NCI-H774 (cell line): ENCODE data around the gene TAF8.
A peak's percentile ranks its signal among the peaks of the same experiment; 100 is the strongest.
"Not testable (repeated sequence)": the region's sequence is repeated elsewhere in the genome, so short reads cannot be mapped to it uniquely, and the experiment has no call there.

Source experiments
- DNase-seq: peaks from one replicate; lab custom pipeline; 2025; lab: John Stamatoyannopoulos, UW

TAF8 gene

DNA sequence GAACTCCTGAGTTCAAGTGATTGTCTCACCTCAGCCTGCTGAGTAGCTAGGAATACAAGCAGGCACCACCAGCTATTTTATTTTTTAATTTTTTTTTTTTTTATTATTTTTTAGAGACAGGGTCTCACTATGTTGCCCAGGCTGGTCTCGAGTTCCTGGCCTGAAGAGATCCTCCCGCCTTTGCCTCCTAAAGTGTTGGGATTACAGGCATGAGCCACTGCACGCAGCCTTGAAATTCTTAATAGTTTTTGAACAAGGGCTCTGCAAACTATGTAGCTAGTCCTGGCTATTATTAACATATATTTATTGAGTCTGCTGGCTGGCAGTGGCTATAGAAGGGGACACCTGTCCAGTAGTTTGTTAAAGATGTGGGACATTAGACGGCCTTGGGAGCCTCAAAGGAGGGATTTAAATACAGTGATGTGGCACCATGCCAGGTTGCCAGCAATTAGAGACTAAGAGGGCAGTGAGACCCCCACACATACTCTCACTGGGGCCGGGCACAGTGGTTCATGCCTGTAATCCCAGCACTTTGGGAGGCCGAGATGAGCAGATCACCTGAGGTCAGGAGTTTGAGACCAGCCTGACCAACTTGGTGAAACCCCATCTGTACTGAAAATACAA is 21.1 kb upstream of the TAF8 start:
- DNase-seq = no peak

DNA sequence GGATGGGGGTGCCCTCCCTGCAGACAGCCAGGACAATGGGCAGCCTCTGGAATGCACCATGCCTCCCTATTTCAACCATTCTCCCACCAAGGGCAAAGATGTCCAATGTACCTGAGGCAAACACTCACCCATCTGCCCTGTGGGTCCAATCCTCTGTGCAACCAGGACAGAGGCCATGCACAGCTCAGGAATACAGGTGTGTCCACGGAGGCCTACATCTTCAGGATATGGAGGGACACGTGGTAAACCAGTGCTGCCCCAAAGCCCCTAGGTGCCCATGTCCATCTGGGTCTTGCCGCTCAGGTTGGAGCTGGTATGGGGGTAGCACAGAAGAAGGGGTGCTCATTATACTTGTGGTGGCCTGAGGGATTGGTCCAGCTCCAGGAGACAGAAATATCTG is 20.4 kb upstream of the TAF8 start:
- no peak for DNase-seq

DNA sequence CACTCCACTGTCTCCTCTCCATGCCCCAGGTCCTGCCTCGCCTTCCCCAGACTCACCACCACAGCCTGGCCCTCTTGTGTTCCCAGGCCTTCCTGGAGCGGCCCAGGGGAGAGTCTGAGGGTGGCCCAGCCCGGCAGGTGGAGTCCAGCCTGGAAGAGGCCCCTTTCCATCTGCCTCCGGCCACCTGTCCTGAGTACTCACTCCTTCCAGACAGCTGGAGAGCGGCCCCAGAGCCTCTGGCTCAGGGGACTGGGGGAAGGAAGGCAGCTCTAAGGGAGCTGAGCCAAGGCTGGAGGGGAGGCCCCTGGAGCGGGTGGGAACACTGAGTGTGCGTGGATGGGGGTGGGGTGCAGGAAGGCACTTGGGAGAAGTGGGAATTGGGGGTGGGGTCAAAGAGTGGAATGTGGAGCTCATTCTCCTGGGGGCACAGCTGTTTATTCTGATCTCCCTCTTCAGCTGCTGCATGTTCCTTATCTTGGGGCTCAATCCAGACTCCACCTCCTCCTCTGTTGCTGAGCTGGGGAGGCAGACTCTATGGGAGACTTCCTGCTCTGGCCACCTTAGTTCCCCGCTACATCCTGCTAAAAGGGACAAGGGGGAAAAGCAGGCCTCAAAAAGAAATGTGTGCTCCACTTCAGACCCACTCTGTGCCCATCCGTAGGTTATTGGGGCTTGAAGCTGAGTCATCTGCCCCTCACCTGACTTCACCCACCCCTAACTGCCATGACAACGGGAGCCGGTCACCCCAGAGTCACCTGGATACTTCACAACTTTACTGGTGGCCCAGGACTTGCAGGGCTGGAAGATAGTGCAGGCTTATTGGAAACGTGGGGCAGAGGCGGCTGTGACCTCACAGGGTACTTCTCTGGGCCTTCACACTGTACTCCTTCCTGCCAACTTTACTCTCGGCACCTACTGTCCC is 19.5 kb upstream of the TAF8 start:
- DNase-seq = no peak

DNA sequence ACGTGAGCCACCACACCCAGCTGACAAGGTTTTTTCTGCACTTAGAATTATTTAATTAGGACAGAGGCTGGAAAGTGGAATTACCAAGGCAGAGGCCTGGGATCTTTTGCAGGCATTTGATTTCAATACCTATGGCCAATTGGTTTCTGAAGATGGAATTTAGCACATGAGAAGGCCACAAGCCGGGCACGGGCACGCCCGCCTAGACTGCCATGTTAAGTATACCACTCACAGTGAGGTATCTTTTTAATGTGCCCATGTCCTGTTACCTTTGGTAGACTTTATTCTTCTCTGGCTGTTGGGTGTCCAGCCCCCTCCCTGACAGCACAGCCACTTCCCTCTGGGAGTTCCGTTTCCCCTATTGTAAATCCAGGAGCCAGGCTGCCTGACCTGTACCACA is 18.0 kb upstream of the TAF8 start:
- no peak for DNase-seq

DNA sequence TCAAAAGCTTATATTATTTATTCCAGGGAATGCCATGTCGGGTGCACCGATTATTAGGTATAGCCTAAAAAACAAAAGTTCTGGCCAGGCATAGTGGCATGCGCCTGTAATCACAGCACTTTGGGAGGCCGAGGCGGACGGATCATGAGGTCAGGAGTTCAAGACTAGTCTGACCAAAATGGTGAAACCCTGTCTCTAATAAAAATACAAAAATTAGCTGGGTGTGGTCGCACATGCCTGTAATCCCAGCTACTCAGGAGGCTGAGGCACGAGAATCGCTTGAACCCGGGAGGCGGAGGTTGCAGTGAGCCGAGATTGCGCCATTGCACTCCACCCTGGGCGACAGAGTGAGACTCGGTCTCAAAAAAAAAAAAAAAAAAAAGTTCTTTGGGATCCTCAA is 12.7 kb upstream of the TAF8 start:
- DNase-seq = not testable (repeated sequence)

DNA sequence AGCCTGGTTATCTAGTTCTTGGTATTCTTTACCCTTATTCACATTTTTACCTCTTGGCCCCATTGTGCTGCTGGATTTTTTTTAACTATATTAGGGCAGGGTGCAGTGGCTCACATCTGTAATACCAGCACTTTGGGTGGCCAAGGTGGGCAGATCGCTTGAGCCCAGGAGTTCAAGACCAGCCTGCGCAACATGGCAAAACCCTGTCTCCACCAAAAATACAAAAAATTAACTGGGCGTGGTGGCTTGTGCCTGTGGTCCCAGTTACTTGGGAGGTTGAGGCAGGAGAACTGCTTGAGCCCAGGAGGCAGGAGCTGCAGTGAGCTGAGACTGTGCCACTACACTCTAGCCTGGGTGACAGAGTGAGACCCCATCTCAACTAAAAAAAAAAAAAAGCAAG is 12.2 kb upstream of the TAF8 start:
- DNase-seq = no peak

DNA sequence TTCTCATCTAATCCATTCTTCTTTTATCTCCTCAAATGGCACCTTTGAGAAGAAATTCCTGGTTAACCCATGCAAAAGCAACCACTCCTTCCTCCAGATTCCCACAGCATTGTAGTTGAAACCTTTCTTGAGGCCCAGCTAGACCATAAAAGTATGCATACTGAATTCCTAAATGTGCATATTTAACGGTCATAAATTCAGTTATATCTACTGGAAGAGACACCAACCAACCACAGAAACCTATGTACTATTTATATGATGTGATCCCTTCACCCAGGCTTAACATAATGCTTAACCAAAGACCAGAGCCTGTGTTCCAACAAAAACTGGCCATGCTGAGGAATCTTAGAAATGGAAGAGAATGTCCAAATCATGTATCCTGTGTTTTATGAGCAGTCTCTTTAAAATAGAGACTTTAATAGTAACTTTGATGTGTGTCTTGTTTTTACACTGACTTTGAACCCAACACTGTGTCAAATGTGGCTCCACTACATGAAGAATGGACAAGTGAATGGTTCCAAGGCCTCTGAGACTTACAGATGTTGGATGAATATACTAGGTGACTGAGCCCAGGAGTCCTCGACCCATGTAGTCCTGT is 11.4 kb upstream of the TAF8 start:
- DNase-seq = no peak

DNA sequence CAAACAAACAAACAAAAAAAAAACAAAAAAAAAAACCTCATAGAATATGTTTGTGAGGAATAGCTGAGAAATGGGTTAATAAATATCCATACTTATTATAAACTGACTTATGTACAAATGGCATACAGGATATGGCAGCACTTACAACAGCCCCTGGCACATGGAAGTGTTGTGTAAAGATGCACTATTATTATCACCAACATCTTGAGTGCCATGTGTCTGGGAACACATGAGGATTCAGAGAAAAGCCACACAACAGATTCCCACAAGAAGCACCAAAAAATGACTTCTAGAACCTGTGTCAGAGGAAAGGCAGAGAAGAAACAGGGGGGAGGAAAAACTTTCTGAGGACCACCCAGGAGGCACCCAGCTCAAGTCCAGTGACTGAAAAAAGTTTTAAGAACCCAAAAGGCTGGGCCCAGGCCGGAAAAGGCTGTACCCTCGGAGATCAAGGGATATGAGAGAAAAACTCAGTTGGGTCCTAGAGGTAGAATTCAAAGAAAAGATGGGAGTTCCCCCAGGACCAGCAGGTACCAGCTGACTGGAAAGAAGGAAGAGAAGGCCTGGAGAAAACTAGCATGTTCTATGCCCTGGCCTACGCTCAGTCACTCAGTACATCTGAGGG is 9.4 kb upstream of the TAF8 start:
- DNase-seq = no peak

DNA sequence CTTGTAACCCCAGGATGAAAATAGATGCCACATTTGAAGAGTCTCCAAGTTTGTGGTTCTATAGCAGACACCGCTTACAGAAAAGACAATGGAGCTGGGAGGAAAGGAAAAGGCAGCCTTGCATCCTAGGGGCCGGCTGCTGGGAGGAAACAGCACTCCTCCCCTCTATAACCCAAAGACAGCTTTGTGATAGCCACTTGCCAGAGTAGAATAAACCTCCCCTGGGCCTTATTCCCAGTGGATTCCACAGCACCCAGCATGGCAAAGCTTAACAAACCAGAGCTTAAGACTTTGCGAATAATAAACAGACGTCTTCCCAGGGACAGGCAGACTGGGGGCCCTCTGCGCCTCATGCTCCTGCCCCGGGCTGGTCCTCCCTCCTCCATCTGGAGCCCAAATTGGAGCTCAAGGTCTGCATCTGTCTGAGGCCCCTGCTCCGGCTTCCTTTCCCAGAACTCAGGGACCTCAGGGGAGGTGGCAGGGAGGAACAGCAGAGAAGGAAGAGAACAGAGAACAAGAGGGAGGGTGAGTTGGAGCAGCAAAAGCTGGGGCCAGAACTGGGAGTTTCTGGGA is 8.8 kb upstream of the TAF8 start:
- DNase-seq = no peak

DNA sequence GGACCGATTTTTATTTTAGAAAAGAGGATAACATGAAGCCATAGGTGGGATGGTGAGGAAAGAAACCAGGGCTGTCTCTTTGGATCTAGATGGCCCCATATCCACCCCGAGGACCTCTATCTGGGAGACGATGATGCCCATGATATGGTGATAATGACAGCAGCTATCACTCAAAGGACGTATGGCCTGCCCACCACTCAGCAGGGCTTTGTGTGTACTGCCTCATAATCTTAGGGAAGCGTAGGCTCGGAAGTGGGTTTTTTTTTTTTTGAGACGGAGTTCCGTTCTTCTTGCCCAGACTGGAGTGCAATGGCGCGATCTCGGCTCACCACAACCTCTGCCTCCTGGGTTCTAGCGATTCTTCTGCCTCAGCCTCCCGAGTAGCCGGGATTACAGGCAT is 8.2 kb upstream of the TAF8 start:
- no peak for DNase-seq

DNA sequence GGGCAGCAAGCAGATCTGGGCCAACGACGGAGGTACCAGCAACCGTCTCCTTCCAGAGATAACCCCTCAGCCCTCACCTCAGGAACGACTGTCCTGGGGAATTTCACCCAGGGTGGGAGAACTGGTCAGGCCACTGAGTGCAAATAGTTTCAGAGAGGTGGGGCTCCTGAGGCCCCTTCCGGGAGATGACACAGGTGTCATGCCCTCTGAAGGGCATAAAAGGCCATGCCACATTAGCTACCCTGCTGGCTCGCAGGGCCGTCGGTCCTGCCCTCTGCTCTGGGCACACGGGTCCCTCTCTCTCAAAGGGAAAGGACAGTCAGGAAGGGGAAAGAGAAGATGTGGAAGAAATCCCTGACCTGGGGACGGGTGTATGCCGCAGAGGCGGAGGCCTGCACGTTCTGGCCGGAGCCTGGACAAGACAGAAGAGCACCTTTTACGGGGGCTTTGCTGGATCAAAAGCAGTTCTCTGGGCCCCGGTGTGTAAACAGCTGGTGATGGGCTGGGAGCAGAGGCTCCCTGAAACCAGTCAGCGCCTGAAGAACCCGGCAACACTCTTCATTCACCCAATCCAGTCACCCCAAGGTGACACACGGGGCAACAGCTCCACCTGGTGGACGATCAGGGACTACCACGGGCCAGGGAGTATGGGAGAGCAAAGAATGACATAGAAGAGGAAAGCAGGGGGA is 6.4 kb upstream of the TAF8 start:
- peak; percentile 76 for DNase-seq

DNA sequence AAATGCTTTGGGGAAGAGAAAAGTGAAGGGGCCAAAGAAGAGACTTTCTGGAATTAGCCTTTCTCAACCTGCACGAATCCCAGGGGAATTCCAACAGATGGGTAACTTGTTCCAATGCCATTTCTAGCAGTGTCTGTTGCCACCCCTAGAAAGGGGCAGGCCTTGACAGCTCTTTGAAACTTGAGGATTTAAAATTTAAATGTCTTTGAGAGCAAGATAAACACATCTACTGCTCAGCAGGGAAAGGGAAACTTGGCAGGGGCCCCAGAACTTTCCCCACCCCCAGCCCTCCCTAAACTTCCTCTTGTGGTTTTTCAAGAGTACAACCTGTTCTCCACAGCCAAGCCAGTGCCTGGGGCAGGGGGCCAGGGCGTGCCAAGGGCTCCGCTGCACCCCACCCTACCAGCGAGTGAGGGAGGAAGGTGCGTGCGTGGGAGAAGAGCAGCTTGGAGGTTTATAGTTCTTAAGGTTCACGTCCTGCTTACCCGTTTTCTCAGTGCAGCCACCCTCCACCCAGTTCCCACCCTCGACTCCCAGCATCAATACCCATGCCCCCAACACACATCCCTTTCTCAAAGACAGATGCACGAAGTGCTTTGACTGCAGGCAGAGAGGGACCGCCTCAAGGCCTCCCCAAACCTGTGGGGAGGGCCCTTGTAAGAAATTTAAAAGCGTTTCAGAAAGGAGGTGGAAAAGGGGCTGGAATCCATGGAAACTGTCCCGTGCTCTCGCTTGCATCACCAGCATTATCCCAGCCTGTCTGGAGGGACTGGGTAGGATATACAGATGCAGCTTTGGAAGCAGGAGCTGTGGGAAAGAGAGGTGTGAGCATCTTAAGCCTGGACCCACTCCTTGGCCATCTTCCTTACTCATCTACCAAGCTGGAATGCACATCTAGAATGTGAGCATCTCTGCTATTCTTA is 4.5 kb upstream of the TAF8 start:
- peak; percentile 57 for DNase-seq

DNA sequence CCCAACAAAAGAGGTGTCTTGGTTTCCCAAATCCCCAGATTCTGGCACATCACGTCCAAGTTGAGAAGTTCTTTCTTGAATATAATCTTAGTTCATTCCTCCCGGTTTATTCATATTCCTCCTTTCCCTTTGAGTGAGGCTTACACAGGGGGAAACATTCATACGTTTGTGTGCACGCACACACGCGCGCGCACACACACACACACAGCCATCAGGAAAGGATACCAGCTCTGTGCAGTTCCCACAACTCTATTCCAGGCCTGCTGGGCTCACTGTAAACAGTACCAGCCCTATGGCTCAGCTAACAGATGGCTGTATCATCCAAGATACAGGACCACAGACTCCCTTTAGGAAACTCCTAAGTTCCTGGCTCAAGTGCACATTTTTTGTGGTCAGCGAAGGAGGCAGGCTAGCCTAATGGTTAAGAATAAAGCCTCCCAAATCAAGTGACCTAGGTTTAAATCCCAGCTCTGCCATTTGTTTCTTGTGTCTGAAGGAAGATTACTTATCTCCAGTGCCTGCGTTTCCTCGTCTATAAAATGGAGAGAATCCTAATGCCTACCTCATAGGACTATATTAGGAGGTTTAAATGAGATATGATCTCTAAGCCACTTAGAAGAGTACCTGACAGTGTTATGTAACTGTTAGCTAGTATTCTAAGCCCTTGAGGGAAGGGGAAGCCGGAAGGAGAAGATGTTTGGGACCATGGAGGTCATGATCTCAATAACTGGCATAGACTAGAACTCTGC is 3.7 kb upstream of the TAF8 start:
- no peak for DNase-seq

DNA sequence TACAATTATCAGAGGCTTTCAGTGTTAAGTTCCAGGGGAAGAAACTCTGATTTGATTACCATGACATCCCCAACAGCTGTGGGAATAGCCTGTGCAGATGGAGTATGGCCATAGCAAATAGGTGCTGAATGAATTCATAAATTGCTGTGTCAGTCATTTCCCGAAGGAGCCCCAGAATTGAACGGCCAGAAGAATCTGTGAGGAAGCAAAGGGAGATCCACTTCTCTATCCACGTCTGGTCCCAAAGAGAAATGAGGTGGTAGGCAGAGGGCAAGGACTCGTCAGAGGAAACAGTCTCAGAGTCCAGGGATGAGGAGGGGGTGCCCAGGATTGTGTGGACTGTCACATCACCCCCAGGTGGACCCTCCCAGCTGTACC is 3.1 kb upstream of the TAF8 start:
- no peak for DNase-seq

DNA sequence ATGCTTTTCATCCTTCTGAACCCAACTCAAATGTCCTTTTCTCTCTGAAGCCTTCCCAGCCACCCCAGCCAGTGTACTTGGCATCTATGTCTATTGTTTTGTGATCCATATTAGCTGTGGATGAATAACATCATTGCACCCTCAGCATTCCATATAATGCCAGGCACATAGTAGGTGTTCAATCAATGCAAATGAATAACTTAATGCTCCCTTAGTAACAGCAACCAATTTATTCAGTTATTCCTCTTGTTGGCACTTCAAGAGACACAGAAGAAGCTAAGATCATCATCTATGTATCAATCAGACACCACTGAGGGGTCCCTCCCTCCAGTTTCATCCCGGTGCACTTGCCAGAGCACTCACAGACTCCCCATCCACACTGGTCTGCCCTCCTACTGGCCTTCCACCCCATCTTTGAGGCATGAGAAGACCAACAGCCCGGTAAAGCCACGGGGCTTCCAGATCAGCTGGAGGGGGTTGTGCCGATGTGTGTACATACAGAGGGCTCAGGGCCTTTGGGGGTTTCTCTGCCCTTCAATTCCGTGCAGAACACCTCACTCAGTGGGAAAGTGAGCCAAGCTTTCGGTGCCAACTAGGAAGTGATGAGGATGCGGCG is 2.4 kb upstream of the TAF8 start:
- DNase-seq = no peak

DNA sequence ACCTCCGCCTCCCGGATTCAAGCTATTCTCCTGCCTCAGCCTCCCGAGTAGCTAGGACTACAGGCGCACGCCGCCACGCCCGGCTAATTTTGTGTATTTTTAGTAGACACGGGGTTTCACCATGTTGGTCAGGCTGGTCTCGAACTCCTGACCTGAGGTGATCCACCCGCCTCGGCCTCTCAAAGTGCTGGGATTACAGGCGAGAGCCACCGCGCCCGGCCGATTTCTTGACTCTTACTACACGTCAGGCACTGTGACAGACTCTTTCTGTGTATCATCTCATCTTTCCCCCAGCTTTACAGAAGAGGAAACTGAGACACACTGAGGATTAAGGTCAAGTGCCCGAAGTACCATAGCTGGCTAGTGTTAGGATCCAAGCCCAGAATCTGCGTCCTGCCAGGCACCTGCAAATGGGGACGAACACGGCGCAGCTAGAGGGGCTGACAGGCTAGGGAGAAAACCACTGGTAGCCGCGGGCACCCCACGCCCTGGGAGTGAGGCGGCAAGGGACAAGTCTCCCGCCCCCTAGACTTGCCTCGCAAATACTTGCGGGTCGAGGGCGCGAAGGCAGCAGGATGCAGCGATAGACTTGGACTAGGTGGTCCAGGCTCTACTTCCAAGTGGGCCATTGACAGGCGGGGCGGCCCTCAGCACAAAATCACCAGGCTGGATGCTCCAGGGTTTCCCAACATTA is 1.1 kb upstream of the TAF8 start:
- no peak for DNase-seq

DNA sequence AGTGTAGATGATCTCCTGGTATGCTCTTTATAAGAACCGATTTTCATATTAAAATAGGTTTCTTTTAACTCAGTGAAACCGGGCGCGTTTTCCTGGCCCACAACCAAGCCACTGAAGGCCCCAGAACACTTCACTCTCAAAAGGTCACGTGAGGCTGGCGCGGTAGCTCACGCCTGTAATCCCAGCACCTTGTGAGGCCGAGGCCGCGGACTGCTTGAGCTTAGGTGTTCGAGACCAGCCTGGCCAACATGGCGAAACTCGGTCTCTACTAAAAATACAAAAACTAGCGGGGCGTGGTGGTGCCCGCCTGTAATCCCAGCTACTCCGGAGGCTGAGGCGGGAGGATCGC is 402 bp upstream of the TAF8 start:
- DNase-seq = no peak

DNA sequence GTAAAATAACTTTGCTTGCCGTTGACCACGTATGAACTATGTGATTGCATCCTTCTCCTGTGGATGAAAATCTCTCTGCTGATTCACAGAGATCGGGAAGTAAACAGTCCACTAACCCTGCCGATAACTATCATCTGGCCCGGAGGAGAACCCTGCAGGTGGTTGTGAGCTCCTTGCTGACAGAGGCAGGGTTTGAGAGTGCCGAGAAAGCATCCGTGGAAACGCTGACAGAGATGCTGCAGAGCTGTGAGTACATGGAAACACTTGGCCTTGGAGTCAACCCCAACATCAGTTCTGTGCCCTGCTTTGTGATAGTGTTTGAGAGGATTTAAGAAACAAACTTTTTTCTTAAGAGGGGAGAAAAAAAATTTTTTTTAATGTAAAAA is 937 bp downstream of the TAF8 start:
- no peak for DNase-seq

DNA sequence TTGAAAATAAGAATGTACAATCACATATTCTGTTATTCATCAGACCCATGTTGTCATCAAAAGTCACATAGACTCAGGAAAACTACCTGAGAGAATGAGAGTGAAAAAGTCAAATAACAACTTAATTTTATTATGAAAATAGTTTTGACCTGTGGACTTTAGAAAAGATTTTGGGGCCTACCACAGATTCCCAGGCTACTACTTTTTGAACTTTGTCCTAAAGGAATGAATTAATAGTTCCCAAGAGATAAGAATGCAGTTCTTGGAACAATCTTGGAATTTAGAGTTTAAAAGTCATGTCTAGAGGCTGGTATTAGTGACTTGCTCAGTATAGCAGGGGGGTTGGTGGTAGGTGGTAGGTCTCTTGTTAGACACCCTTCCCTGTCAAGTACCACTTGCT is 3.3 kb downstream of the TAF8 start:
- DNase-seq = no peak
